Stimulated activated naive CD4-positive, alpha-beta T cell treated with Interleukin-2 at 50 U/mL for 16 hours (primary cell): ENCODE data around the gene MED26.

ENCODE experiments used
- DNase-seq: peaks from one replicate; lab custom pipeline; 2025; lab: John Stamatoyannopoulos, UW

Gene MED26

GRCh38 chr19:16540948-16541347 is 87.1 kb downstream of the MED26 start:
- no peak for DNase-seq

- no peak for DNase-seq
These were observed 90.9 kb downstream of the MED26 start for GRCh38 chr19:16537111-16537510.

- no peak for DNase-seq
These were observed 91.9 kb downstream of the MED26 start for GRCh38 chr19:16536130-16536529.

- no peak for DNase-seq
These were observed 92.6 kb downstream of the MED26 start for GRCh38 chr19:16535381-16535780.

- no peak for DNase-seq
These were observed 95.4 kb downstream of the MED26 start for GRCh38 chr19:16532440-16533234.

- DNase-seq: no peak
These were observed 96.7 kb downstream of the MED26 start for GRCh38 chr19:16531380-16531669.

GRCh38 chr19:16530540-16531379 is 97.2 kb downstream of the MED26 start:
- no peak for DNase-seq

- DNase-seq: no peak
These were observed 98.4 kb downstream of the MED26 start for GRCh38 chr19:16529466-16530144.

- peak; percentile 20 for DNase-seq
These were observed 100.0 kb downstream of the MED26 start for GRCh38 chr19:16527971-16528521.

- no peak for DNase-seq
These were observed 100.6 kb downstream of the MED26 start for GRCh38 chr19:16527334-16527935.

GRCh38 chr19:16525751-16526481 is 102.1 kb downstream of the MED26 start:
- no peak for DNase-seq

- no peak for DNase-seq
These were observed 102.8 kb downstream of the MED26 start for GRCh38 chr19:16524991-16525734.
